HepG2 (cell line): ENCODE data around the gene ABAT. TPM values are rescaled to one million over a fixed set of nuclear protein-coding genes. Genes with fewer than 3 reads are reported as not detected.

Experiments used
- BORCS8-MEF2B ChIP-seq: sonication (generic); formaldehyde crosslinking; IDR thresholded peaks from 2 replicates; pipeline ENCODE4 v1.8.0; 2022; ENCODE audit warnings: mild to moderate bottlenecking, missing genetic modification reagents
- HNRNPK ChIP-seq: fragments of 200-400 bp; formaldehyde crosslinking; IDR thresholded peaks from 2 replicates; pipeline ENCODE4 v1.6.1; 2018; ENCODE audit warnings: low read length, low read depth, moderate library complexity, mild to moderate bottlenecking; ENCODE audit not compliant: poor library complexity, severe bottlenecking
- MIER2 ChIP-seq: IDR thresholded peaks from 2 replicates; pipeline ENCODE4 v1.6.1; 2016; ENCODE audit warnings: missing biosample characterization, missing genetic modification reagents
- SALL2 ChIP-seq: sonication (generic); formaldehyde crosslinking; IDR thresholded peaks from 2 replicates; pipeline ENCODE4 v1.8.1; 2023; ENCODE audit warnings: mild to moderate bottlenecking, missing genetic modification reagents, inconsistent platforms
- ZNF12 ChIP-seq: sonication (generic); formaldehyde crosslinking; IDR thresholded peaks from 2 replicates; pipeline ENCODE4 v1.5.0; 2020; ENCODE audit warnings: missing genetic modification reagents
- ZNF282 ChIP-seq: fragments of 450-650 bp; IDR thresholded peaks from 2 replicates; pipeline ENCODE4 v1.6.1; 2018; ENCODE audit not compliant: partially characterized antibody
- ZNF343 ChIP-seq: sonication (generic); formaldehyde crosslinking; IDR thresholded peaks from 2 replicates; pipeline ENCODE4 v1.4.0; 2020; ENCODE audit warnings: mild to moderate bottlenecking, missing genetic modification reagents
- ZNF430 ChIP-seq: sonication (generic); formaldehyde crosslinking; IDR thresholded peaks from 2 replicates; pipeline ENCODE4 v1.9.0; 2021; ENCODE audit warnings: mild to moderate bottlenecking, missing genetic modification reagents
- polyA plus RNA-seq, 8 experiments: library from polyadenylated mRNA; depleted of rRNA in 3 of 8; stranded (reverse) in 7 of 8; unstranded in 1 of 8; fragments of >200 nt; fragmentation: Illumina TruSeq in 4 of 8; extraction: Trizol in 4 of 8; gene quantifications; 2 replicates each; pipeline versions ENCODE4 v1.2.1 to v1.2.3, GENCODE V29; 2011 to 2016; ENCODE audit warnings: low read depth in 4 of 8, missing spikeins in 1 of 8, mixed read lengths in 1 of 8; ENCODE audit not compliant: insufficient read depth in 1 of 8
- total RNA-seq, 5 experiments: library from RNA; depleted of rRNA; stranded (reverse); fragments of >200 nt; fragmentation: Illumina TruSeq; extraction: Trizol; gene quantifications; 2 replicates each; pipeline ENCODE4 v1.2.3, GENCODE V29; 2016; ENCODE audit warnings: low read depth in 1 of 5
- TF ChIP-seq, protein P1 (sequence below): sonication (generic); formaldehyde crosslinking; IDR thresholded peaks from 2 replicates; pipeline ENCODE4 v1.5.0; 2020; ENCODE audit warnings: mild to moderate bottlenecking, missing genetic modification reagents
- TF ChIP-seq, protein P2 (sequence below): sonication (generic); formaldehyde crosslinking; IDR thresholded peaks from 2 replicates; pipeline ENCODE4 v1.4.0; 2020; ENCODE audit warnings: low read depth, mild to moderate bottlenecking, missing genetic modification reagents
- TF ChIP-seq, protein P3 (sequence below): sonication (generic); formaldehyde crosslinking; IDR thresholded peaks from 2 replicates; pipeline ENCODE4 v1.5.0; 2020; ENCODE audit warnings: mild to moderate bottlenecking, missing genetic modification reagents
- TF ChIP-seq, protein P4 (sequence below): sonication (generic); formaldehyde crosslinking; IDR thresholded peaks from 2 replicates; pipeline ENCODE4 v1.4.0; 2020; ENCODE audit warnings: missing genetic modification reagents
- TF ChIP-seq, protein P5 (sequence below): sonication (generic); formaldehyde crosslinking; IDR thresholded peaks from 2 replicates; pipeline ENCODE4 v1.4.0; 2020; ENCODE audit warnings: missing genetic modification reagents, low read depth, mild to moderate bottlenecking, borderline replicate concordance
- TF ChIP-seq, protein P6 (sequence below): sonication (generic); formaldehyde crosslinking; IDR thresholded peaks from 2 replicates; pipeline ENCODE4 v1.5.0; 2020; ENCODE audit warnings: mild to moderate bottlenecking, missing genetic modification reagents
- TF ChIP-seq, protein P7 (sequence below): fragments of 450-650 bp; IDR thresholded peaks from 2 replicates; pipeline ENCODE4 v1.6.1; 2016

Gene ABAT
- total and polyA plus RNA-seq, 2 of the 13 experiments (the other 11 are each of a cell fraction or from before 2014, with no cell fraction given) = 47.6 to 97.3 TPM

DNA sequence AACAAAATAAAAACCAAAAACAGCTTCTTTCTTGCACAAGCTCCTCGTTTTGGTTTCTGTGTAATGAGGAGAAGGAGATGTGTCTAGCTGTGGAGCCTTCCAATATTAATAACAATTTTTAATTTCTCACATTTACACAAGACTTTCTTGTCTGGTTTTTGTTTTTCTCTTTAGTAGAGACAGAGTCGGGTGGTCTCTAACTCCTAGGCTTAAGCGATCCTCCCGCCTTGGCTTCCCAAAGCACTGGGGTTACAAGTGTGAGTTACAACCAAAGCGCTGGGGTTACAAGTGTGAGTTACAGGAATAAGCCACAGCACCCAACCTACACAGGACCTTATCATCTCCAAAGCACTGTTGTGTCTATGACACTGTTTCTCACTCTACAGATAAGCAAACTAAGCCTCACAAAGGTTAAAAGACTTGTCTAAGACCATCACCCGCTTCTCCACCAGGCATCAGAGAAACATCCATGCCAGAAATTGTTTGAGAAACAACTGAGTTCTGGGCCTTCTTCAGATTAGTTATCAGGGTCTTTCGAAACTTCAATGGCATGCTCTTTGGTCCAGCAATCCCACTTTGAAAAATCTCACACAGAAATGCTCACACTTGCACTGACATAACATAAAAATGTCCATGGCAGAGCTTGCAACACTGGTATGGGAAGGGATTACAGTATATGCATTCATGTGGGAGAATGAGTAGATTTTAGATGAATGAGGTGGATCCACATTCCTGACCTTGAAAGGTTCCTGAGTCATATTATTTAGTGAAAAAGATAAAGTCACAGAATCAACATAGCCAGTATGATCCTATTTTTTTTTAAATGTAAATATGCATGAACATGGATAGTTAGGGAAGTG lies 3.9 kb downstream of the ABAT start (continued):
- TF ChIP-seq ZNF430 (peak; percentile 51; the same call in 1 of the 2 replicates), MIER2 (CRISPR knock-in tag) (peak; percentile 46; the same call in 1 of the 2 replicates), BORCS8-MEF2B (CRISPR knock-in tag) (no peak), ZNF12 (CRISPR knock-in tag) (peak; percentile 91), HNRNPK (no peak), SALL2 (CRISPR knock-in tag) (0 out of 2 replicates have a peak, but pooled peaks have one; percentile 43), ZNF343 (no peak), ZNF282 (no peak)
- TF ChIP-seq, protein P1, sequence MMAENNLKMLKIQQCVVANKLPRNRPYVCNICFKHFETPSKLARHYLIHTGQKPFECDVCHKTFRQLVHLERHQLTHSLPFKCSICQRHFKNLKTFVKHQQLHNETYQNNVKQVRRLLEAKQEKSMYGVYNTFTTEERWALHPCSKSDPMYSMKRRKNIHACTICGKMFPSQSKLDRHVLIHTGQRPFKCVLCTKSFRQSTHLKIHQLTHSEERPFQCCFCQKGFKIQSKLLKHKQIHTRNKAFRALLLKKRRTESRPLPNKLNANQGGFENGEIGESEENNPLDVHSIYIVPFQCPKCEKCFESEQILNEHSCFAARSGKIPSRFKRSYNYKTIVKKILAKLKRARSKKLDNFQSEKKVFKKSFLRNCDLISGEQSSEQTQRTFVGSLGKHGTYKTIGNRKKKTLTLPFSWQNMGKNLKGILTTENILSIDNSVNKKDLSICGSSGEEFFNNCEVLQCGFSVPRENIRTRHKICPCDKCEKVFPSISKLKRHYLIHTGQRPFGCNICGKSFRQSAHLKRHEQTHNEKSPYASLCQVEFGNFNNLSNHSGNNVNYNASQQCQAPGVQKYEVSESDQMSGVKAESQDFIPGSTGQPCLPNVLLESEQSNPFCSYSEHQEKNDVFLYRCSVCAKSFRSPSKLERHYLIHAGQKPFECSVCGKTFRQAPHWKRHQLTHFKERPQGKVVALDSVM = no peak; the same call in 1 of the 2 replicates
- TF ChIP-seq, protein P2, sequence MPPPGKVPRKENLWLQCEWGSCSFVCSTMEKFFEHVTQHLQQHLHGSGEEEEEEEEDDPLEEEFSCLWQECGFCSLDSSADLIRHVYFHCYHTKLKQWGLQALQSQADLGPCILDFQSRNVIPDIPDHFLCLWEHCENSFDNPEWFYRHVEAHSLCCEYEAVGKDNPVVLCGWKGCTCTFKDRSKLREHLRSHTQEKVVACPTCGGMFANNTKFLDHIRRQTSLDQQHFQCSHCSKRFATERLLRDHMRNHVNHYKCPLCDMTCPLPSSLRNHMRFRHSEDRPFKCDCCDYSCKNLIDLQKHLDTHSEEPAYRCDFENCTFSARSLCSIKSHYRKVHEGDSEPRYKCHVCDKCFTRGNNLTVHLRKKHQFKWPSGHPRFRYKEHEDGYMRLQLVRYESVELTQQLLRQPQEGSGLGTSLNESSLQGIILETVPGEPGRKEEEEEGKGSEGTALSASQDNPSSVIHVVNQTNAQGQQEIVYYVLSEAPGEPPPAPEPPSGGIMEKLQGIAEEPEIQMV (CRISPR knock-in tag) = no peak
- TF ChIP-seq, protein P3, sequence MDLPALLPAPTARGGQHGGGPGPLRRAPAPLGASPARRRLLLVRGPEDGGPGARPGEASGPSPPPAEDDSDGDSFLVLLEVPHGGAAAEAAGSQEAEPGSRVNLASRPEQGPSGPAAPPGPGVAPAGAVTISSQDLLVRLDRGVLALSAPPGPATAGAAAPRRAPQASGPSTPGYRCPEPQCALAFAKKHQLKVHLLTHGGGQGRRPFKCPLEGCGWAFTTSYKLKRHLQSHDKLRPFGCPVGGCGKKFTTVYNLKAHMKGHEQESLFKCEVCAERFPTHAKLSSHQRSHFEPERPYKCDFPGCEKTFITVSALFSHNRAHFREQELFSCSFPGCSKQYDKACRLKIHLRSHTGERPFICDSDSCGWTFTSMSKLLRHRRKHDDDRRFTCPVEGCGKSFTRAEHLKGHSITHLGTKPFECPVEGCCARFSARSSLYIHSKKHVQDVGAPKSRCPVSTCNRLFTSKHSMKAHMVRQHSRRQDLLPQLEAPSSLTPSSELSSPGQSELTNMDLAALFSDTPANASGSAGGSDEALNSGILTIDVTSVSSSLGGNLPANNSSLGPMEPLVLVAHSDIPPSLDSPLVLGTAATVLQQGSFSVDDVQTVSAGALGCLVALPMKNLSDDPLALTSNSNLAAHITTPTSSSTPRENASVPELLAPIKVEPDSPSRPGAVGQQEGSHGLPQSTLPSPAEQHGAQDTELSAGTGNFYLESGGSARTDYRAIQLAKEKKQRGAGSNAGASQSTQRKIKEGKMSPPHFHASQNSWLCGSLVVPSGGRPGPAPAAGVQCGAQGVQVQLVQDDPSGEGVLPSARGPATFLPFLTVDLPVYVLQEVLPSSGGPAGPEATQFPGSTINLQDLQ (CRISPR knock-in tag) = peak; percentile 50; the same call in 1 of the 2 replicates
- TF ChIP-seq, protein P4, sequence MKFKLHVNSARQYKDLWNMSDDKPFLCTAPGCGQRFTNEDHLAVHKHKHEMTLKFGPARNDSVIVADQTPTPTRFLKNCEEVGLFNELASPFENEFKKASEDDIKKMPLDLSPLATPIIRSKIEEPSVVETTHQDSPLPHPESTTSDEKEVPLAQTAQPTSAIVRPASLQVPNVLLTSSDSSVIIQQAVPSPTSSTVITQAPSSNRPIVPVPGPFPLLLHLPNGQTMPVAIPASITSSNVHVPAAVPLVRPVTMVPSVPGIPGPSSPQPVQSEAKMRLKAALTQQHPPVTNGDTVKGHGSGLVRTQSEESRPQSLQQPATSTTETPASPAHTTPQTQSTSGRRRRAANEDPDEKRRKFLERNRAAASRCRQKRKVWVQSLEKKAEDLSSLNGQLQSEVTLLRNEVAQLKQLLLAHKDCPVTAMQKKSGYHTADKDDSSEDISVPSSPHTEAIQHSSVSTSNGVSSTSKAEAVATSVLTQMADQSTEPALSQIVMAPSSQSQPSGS (CRISPR knock-in tag) = peak; percentile 53; the same call in 1 of the 2 replicates
- TF ChIP-seq, protein P5, sequence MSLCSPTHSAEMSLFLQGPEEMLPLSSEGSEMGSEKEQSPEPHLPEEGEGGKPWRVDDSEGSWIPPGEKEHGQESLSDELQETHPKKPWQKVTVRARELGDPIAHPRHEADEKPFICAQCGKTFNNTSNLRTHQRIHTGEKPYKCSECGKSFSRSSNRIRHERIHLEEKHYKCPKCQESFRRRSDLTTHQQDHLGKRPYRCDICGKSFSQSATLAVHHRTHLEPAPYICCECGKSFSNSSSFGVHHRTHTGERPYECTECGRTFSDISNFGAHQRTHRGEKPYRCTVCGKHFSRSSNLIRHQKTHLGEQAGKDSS (CRISPR knock-in tag) = no peak
- TF ChIP-seq, protein P6, sequence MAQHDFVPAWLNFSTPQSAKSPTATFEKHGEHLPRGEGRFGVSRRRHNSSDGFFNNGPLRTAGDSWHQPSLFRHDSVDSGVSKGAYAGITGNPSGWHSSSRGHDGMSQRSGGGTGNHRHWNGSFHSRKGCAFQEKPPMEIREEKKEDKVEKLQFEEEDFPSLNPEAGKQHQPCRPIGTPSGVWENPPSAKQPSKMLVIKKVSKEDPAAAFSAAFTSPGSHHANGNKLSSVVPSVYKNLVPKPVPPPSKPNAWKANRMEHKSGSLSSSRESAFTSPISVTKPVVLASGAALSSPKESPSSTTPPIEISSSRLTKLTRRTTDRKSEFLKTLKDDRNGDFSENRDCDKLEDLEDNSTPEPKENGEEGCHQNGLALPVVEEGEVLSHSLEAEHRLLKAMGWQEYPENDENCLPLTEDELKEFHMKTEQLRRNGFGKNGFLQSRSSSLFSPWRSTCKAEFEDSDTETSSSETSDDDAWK (CRISPR knock-in tag) = no peak
- TF ChIP-seq, protein P7, sequence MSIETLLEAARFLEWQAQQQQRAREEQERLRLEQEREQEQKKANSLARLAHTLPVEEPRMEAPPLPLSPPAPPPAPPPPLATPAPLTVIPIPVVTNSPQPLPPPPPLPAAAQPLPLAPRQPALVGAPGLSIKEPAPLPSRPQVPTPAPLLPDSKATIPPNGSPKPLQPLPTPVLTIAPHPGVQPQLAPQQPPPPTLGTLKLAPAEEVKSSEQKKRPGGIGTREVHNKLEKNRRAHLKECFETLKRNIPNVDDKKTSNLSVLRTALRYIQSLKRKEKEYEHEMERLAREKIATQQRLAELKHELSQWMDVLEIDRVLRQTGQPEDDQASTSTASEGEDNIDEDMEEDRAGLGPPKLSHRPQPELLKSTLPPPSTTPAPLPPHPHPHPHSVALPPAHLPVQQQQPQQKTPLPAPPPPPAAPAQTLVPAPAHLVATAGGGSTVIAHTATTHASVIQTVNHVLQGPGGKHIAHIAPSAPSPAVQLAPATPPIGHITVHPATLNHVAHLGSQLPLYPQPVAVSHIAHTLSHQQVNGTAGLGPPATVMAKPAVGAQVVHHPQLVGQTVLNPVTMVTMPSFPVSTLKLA = no peak
